ENCODE data around the gene GIMAP5. TPM values are rescaled to one million over a fixed set of nuclear protein-coding genes. Genes with fewer than 3 reads are reported as not detected.

The GIMAP5 gene
- total and polyA plus RNA-seq, 10 of the 15 experiments (the other 5 are each of a cell fraction or from before 2014, with no cell fraction given) = 3.7 to 9.1 (median 6.7) TPM

- H4K20me1 ChIP-seq (ENCODE audit: control insufficient read depth, insufficient read depth) = no peaks in the 10 kb centered on the region
- SMC1A ChIA-PET (ENCODE audit: uncharacterized antibody, unreplicated experiment) = interaction anchor here (1.1 to 1.5 kb wide), 2 partner anchors 19 to 28 kb away, joined by 3 to 4 read pairs; no protein-coding TSS in a partner anchor
- H3K36me3 ChIP-seq (ENCODE audit: control insufficient read depth in 2 of 2, insufficient read depth in 2 of 2, low read length in 1 of 2) = peaks cover 12 to 28% of the 10 kb centered on the region in 2 experiments
- POLR2A ChIA-PET = no interaction called here
- H3K4me1 ChIP-seq (ENCODE audit: control insufficient read depth, insufficient read depth, low read length) = peaks cover 7% of the 10 kb centered on the region; the same call in 1 of the 2 replicates
- H3K9me3 ChIP-seq (replicated peaks; ENCODE audit: control insufficient read depth, insufficient read depth, low read length) = peaks cover 36% of the 10 kb centered on the region
- DNase-seq (ENCODE audit: low read depth, low spot score) (no peak), FAIRE-seq (no peak), ATAC-seq (no peak)
- H3K4me3 ChIP-seq = 0 out of 2 replicates have a peak overlapping the region, but pooled peaks have one; percentile 15
- TF ChIP-seq HCFC1 (IDR thresholded peaks at IDR 0.05; ENCODE audit: low read length) (no peak), CREM (IDR thresholded peaks at IDR 0.05; ENCODE audit: low read depth) (no peak), JUNB (IDR thresholded peaks at IDR 0.05) (no peak), LARP7 (IDR thresholded peaks at IDR 0.05) (no peak), BHLHE40 (IDR thresholded peaks at IDR 0.05; ENCODE audit: borderline replicate concordance in 1 of 2, low read depth in 2 of 2, low read length in 1 of 2) (no peak)
- TF ChIP-seq, protein P1, sequence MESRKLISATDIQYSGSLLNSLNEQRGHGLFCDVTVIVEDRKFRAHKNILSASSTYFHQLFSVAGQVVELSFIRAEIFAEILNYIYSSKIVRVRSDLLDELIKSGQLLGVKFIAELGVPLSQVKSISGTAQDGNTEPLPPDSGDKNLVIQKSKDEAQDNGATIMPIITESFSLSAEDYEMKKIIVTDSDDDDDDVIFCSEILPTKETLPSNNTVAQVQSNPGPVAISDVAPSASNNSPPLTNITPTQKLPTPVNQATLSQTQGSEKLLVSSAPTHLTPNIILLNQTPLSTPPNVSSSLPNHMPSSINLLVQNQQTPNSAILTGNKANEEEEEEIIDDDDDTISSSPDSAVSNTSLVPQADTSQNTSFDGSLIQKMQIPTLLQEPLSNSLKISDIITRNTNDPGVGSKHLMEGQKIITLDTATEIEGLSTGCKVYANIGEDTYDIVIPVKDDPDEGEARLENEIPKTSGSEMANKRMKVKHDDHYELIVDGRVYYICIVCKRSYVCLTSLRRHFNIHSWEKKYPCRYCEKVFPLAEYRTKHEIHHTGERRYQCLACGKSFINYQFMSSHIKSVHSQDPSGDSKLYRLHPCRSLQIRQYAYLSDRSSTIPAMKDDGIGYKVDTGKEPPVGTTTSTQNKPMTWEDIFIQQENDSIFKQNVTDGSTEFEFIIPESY (IDR thresholded peaks at IDR 0.05) = peak; percentile 58; the same call in 1 of the 2 replicates
- TF ChIP-seq, protein P2, sequence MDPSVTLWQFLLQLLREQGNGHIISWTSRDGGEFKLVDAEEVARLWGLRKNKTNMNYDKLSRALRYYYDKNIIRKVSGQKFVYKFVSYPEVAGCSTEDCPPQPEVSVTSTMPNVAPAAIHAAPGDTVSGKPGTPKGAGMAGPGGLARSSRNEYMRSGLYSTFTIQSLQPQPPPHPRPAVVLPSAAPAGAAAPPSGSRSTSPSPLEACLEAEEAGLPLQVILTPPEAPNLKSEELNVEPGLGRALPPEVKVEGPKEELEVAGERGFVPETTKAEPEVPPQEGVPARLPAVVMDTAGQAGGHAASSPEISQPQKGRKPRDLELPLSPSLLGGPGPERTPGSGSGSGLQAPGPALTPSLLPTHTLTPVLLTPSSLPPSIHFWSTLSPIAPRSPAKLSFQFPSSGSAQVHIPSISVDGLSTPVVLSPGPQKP (IDR thresholded peaks at IDR 0.05; ENCODE audit: low read depth, low read length) = no peak
- no peak overlapping the region for H3K9ac ChIP-seq (ENCODE audit: control insufficient read depth, insufficient read depth, low read length)
- 99% methylated on average over 6 of the region's 6 CpGs for WGBS (ENCODE audit: insufficient coverage, insufficient replicate concordance, low lambda C conversion rate, missing lambda C conversion rate)
- H3K27me3 ChIP-seq (replicated peaks in 1 of 2; ENCODE audit: control insufficient read depth in 2 of 2, insufficient read depth in 2 of 2, low read length in 1 of 2) = no peaks in the 10 kb centered on the region
- CTCF ChIA-PET = interaction anchor here (0.8 kb wide), 1 partner anchor 20 kb away, joined by 3 read pairs; no protein-coding TSS in a partner anchor
- H3K4me2 ChIP-seq (ENCODE audit: control insufficient read depth, insufficient read depth) = peak overlapping the region; percentile 50; the same call in 1 of the 2 replicates
- intact Hi-C loops (cut with micrococcal nuclease; ENCODE audit: unreplicated experiment) (loop anchor here (5.0 kb wide), 1 partner anchor 236 kb away; the partner anchor contains the start of gene GIMAP8), in situ Hi-C loops (cut with MboI) (no loop called here)
- BruUV-seq (replicated peaks) = no TSS peak
- no peak overlapping the region for H2AFZ ChIP-seq (ENCODE audit: control insufficient read depth, low read depth, low read length)
- no peak overlapping the region for H3K27ac ChIP-seq (ENCODE audit: control insufficient read depth, insufficient read depth)
- peaks cover 26% of the 10 kb centered on the region for H3K79me2 ChIP-seq (ENCODE audit: control insufficient read depth, insufficient read depth, low read length)
- RAD21 ChIA-PET (ENCODE audit: unreplicated experiment) = no interaction called here
These were observed 48.6 kb upstream of the GIMAP5 start for GRCh38 chr7:150688630-150689029.
